ENCODE measurements around the gene SLC35A5.

The SLC35A5 gene

GRCh38 chr3:112561734-112562529, at the start of gene SLC35A5, which contains the start of gene ATG3:
SLC35A5 (plus strand) TSS chr3:112562045; CDS start chr3:112563404, 1,359 bp downstream.
ATG3 (minus strand) TSS chr3:112561962; CDS start chr3:112561528, 434 bp downstream.
- peak; percentile 89 for ATAC-seq
- TF ChIP-seq TSHZ2 (CRISPR knock-in tag; IDR thresholded peaks at IDR 0.05): peak; percentile 16; the same call in 1 of the 2 replicates
- peak; percentile 80; the same call in 1 of the 2 replicates for TF ChIP-seq ARNTL (CRISPR knock-in tag; IDR thresholded peaks at IDR 0.05; ENCODE audit: borderline replicate concordance, low read depth)
- TF ChIP-seq CREB5 (CRISPR knock-in tag; IDR thresholded peaks at IDR 0.05; ENCODE audit: low read depth): no peak
- TF ChIP-seq SNAI2 (CRISPR knock-in tag; IDR thresholded peaks at IDR 0.05): 0 out of 2 replicates have a peak, but pooled peaks have one; percentile 56
- no peak for TF ChIP-seq BACH2 (CRISPR knock-in tag; IDR thresholded peaks at IDR 0.05; ENCODE audit: borderline replicate concordance)

GRCh38 chr3:112512320-112512719, 49.5 kb upstream of the SLC35A5 start:
- TF ChIP-seq TOX (CRISPR knock-in tag; IDR thresholded peaks at IDR 0.05; ENCODE audit: borderline replicate concordance) (no peak), BACH2 (CRISPR knock-in tag; IDR thresholded peaks at IDR 0.05; ENCODE audit: borderline replicate concordance) (no peak), PATZ1 (CRISPR knock-in tag; IDR thresholded peaks at IDR 0.05; ENCODE audit: borderline replicate concordance) (no peak), ZFP30 (CRISPR knock-in tag; IDR thresholded peaks at IDR 0.05) (no peak), SNAI2 (CRISPR knock-in tag; IDR thresholded peaks at IDR 0.05) (no peak), OSR1 (CRISPR knock-in tag; IDR thresholded peaks at IDR 0.05) (no peak), TSHZ2 (CRISPR knock-in tag; IDR thresholded peaks at IDR 0.05) (no peak), ZNF70 (CRISPR knock-in tag; IDR thresholded peaks at IDR 0.05) (no peak), CSRNP3 (CRISPR knock-in tag; IDR thresholded peaks at IDR 0.05) (no peak), ISL1 (CRISPR knock-in tag; IDR thresholded peaks at IDR 0.05) (no peak), TCF4 (CRISPR knock-in tag; IDR thresholded peaks at IDR 0.05; ENCODE audit: borderline replicate concordance) (no peak), ZNF8 (CRISPR knock-in tag; IDR thresholded peaks at IDR 0.05) (no peak), POU6F1 (CRISPR knock-in tag; IDR thresholded peaks at IDR 0.05; ENCODE audit: borderline replicate concordance, low read depth) (no peak), GLIS3 (CRISPR knock-in tag; IDR thresholded peaks at IDR 0.05) (no peak), ZFP3 (CRISPR knock-in tag; IDR thresholded peaks at IDR 0.05) (no peak), ZNF565 (CRISPR knock-in tag; conservative IDR thresholded peaks at IDR 0.05; ENCODE audit: low read depth) (no peak), ZC3H10 (CRISPR knock-in tag; IDR thresholded peaks at IDR 0.05) (no peak)
- ATAC-seq: no peak

Measured in SK-N-SH treated with all-trans-retinoic acid at 6 μM for 48 hours (cell line).